K562 (cell line): ENCODE measurements around the gene TAF4. TPM values are rescaled to one million over a fixed set of nuclear protein-coding genes. Genes with fewer than 3 reads are reported as not detected.

Source experiments
- ATAC-seq: fragments of 200-7000 bp; cut with Tn5 transposase; 3 replicates; pipeline ENCODE4 v1.9.1; 2020; ENCODE audit warnings: moderate library complexity
- BruUV-seq: library from RNA; stranded (reverse); fragments of 400-500 nt; replicated peaks from 2 replicates; lab custom pipeline; 2021; lab: Mats Ljungman, UMichigan
- CTCF ChIA-PET: fragments of 300-600 bp; formaldehyde crosslinking; extraction: SDS; loops from one replicate; lab custom pipeline; 2021; ENCODE audit warnings: low intra/inter-chr PET ratio; lab: Yijun Ruan, JAX
- POLR2A ChIA-PET: fragments of 300-600, 350-650 bp; sonication (Branson Sonifier 250); formaldehyde crosslinking; extraction: SDS; loops from one replicate; lab custom pipeline; 2021; ENCODE audit warnings: antibody characterized with exemption, inconsistent platforms; lab: Yijun Ruan, JAX
- DNase-seq, 4 experiments: peaks; one replicate each; pipeline versions ENCODE4 v3.0.0 to v3.0.0-alpha.2; 2011 to 2018; ENCODE audit warnings: low spot score in 3 of 4, mixed read lengths in 3 of 4; ENCODE audit errors: extremely low read depth in 1 of 4
- FAIRE-seq: peaks from 2 replicates; lab custom pipeline; 2011; peaks lifted over from hg19 to GRCh38; lab: Jason Lieb, UNC
- H2AFZ ChIP-seq: 2 replicates; pipeline ENCODE4 v1.6.0; 2011; ENCODE audit warnings: low read depth, low read length, control low read depth, inconsistent platforms
- H3K27ac ChIP-seq: fragments of 200-600 bp; 3 replicates; pipeline ENCODE4 v1.8.0; 2011; ENCODE audit warnings: low read depth, mild to moderate bottlenecking, control low read depth, inconsistent platforms, low read length, moderate library complexity, mixed read lengths; ENCODE audit errors: extremely low read depth
- H3K27me3 ChIP-seq, 2 experiments: fragments of 300-600 bp in 1 of 2; 2 replicates in 1 of 2; 3 replicates in 1 of 2; pipeline versions ENCODE4 v1.6.0 to v1.8.0; 2011; ENCODE audit warnings: inconsistent platforms in 2 of 2, low read length in 2 of 2, mild to moderate bottlenecking in 1 of 2, mixed read lengths in 1 of 2, moderate library complexity in 1 of 2; ENCODE audit not compliant: control insufficient read depth in 2 of 2, insufficient read depth in 2 of 2
- H3K36me3 ChIP-seq: fragments of 300-600 bp; 3 replicates; pipeline ENCODE4 v1.8.0; 2011; ENCODE audit warnings: mild to moderate bottlenecking, low read length, inconsistent platforms; ENCODE audit not compliant: control insufficient read depth, insufficient read depth
- H3K4me1 ChIP-seq, 2 experiments: fragments of 200-600 bp in 1 of 2; replicated peaks in 1 of 2; 2 replicates in 1 of 2; 3 replicates in 1 of 2; pipeline versions ENCODE4 v1.5.1 to v1.8.0; 2011; ENCODE audit warnings: inconsistent platforms in 2 of 2, low read length in 2 of 2, mild to moderate bottlenecking in 1 of 2, mixed read lengths in 1 of 2, moderate library complexity in 1 of 2; ENCODE audit not compliant: control insufficient read depth in 2 of 2, insufficient read depth in 2 of 2
- H3K4me2 ChIP-seq: 2 replicates; pipeline ENCODE4 v1.6.1; 2011; ENCODE audit warnings: low read length, control low read depth, inconsistent platforms, mixed read lengths; ENCODE audit not compliant: insufficient read depth
- H3K4me3 ChIP-seq: fragments of 200-600 bp; sonication (generic), shearing (Covaris generic); 2 replicates; pipeline ENCODE4 v1.5.1; 2016; ENCODE audit warnings: control low read depth, inconsistent platforms
- H3K79me2 ChIP-seq: fragments of 200-600 bp; 3 replicates; pipeline ENCODE4 v1.8.0; 2011; ENCODE audit warnings: low read length, inconsistent platforms; ENCODE audit not compliant: control insufficient read depth, insufficient read depth
- H3K9ac ChIP-seq, 2 experiments: 2 replicates each; pipeline versions ENCODE4 v1.6.0 to v1.6.1; 2011; ENCODE audit warnings: low read depth in 2 of 2, low read length in 2 of 2, control low read depth in 1 of 2, inconsistent platforms in 1 of 2, mild to moderate bottlenecking in 1 of 2, mixed read lengths in 1 of 2; ENCODE audit not compliant: insufficient read depth in 1 of 2
- H3K9me1 ChIP-seq: one replicate; pipeline ENCODE4 v1.6.0; 2011; ENCODE audit warnings: inconsistent platforms, mild to moderate bottlenecking, low read length, moderate library complexity; ENCODE audit not compliant: control insufficient read depth, insufficient read depth
- H3K9me3 ChIP-seq: replicated peaks from 2 replicates; pipeline ENCODE4 v1.5.1; 2011; ENCODE audit warnings: low read depth, low read length, inconsistent platforms; ENCODE audit not compliant: control insufficient read depth, insufficient read depth
- H4K20me1 ChIP-seq: replicated peaks from 2 replicates; pipeline ENCODE4 v1.6.1; 2011; ENCODE audit warnings: low read length, inconsistent platforms, mixed read lengths; ENCODE audit not compliant: control insufficient read depth, insufficient read depth
- DACH1 ChIP-seq: fragments of 450-650 bp; IDR thresholded peaks from 2 replicates; pipeline ENCODE4 v1.6.1; 2018; ENCODE audit not compliant: partially characterized antibody
- DPF2 ChIP-seq: fragments of 450-650 bp; IDR thresholded peaks from 2 replicates; pipeline ENCODE4 v1.6.1; 2016
- E2F1 ChIP-seq: sonication (generic); formaldehyde crosslinking; IDR thresholded peaks from 2 replicates; pipeline ENCODE4 v1.8.1; 2023; ENCODE audit warnings: mild to moderate bottlenecking, missing genetic modification reagents, moderate library complexity
- GATA2 ChIP-seq: sonication (generic); formaldehyde crosslinking; IDR thresholded peaks from 2 replicates; pipeline ENCODE4 v1.4.0; 2020; ENCODE audit warnings: mild to moderate bottlenecking, missing genetic modification reagents
- HMGXB4 ChIP-seq: sonication (generic); formaldehyde crosslinking; IDR thresholded peaks from 2 replicates; pipeline ENCODE4 v1.8.1; 2023; ENCODE audit warnings: mild to moderate bottlenecking, missing genetic modification reagents
- TRIM25 ChIP-seq: fragments of 450-650 bp; IDR thresholded peaks from 2 replicates; pipeline ENCODE4 v1.7.0; 2016; ENCODE audit warnings: borderline replicate concordance
- WGBS: fragments of 100-300 bp; shearing (Covaris generic); methylation state at CpG from one replicate; pipeline ENCODE4 v1.1.6; 2016; ENCODE audit warnings: low coverage, mixed read lengths; ENCODE audit not compliant: insufficient coverage; ENCODE audit errors: missing lambda C conversion rate; 5-methylcytosine and 5-hydroxymethylcytosine counted together
- in situ Hi-C: fragments of 300-500 bp; cut with MboI; formaldehyde crosslinking; loops from 4 replicates; pipeline ENCODE4 v1.15.0; 2018; ENCODE audit warnings: inconsistent platforms, mixed read lengths
- intact Hi-C: fragments of 100-400 bp; cut with micrococcal nuclease; formaldehyde crosslinking; loops from 2 replicates; pipeline ENCODE4 v1.14.2; 2022
- polyA plus RNA-seq, 8 experiments: library from polyadenylated mRNA; depleted of rRNA in 4 of 8; stranded (reverse) in 5 of 8; unstranded in 3 of 8; fragments of >200 nt; fragmentation: Nextera tagmentation in 2 of 8; fragmentation: Illumina TruSeq in 1 of 8; extraction: Ambion mirVana in 2 of 8; extraction: Trizol in 1 of 8; gene quantifications; 2 replicates each; pipeline versions ENCODE4 v1.2.1 to v1.2.3, GENCODE V29; 2011 to 2014; ENCODE audit warnings: inconsistent platforms in 1 of 8, missing spikeins in 1 of 8
- total RNA-seq, 7 experiments: library from RNA; depleted of rRNA in 6 of 7; stranded (reverse); fragments of >200 nt in 6 of 7; fragmentation: Illumina TruSeq in 2 of 7; extraction: Trizol in 2 of 7; gene quantifications; 2 replicates each; pipeline versions ENCODE4 v1.2.1 to v1.2.3, GENCODE V29; 2011 to 2021; ENCODE audit warnings: low replicate concordance in 1 of 7
- TF ChIP-seq, protein P1 (sequence below): fragments of 250-450 bp; sonication (Bioruptor Pico); IDR thresholded peaks from 2 replicates; pipeline ENCODE4 v1.8.0; 2021; ENCODE audit warnings: moderate library complexity, mild to moderate bottlenecking, inconsistent platforms
- TF ChIP-seq, protein P2 (sequence below): fragments of 450-650 bp; IDR thresholded peaks from 2 replicates; pipeline ENCODE4 v1.6.1; 2017; ENCODE audit warnings: antibody characterized with exemption, mild to moderate bottlenecking

Gene TAF4
- total and polyA plus RNA-seq, 9 of the 15 experiments (the other 6 are each of a cell fraction or from before 2014, with no cell fraction given), result 0.44 to 28.3 (median 5.6) TPM

- TF ChIP-seq, protein P1, sequence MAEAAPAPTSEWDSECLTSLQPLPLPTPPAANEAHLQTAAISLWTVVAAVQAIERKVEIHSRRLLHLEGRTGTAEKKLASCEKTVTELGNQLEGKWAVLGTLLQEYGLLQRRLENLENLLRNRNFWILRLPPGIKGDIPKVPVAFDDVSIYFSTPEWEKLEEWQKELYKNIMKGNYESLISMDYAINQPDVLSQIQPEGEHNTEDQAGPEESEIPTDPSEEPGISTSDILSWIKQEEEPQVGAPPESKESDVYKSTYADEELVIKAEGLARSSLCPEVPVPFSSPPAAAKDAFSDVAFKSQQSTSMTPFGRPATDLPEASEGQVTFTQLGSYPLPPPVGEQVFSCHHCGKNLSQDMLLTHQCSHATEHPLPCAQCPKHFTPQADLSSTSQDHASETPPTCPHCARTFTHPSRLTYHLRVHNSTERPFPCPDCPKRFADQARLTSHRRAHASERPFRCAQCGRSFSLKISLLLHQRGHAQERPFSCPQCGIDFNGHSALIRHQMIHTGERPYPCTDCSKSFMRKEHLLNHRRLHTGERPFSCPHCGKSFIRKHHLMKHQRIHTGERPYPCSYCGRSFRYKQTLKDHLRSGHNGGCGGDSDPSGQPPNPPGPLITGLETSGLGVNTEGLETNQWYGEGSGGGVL, result no peak
- TF ChIP-seq TRIM25, result no peak
Measured at GRCh38 chr20:62104791-62105345, 39.2 kb upstream of the TAF4 start (continued).

DNA sequence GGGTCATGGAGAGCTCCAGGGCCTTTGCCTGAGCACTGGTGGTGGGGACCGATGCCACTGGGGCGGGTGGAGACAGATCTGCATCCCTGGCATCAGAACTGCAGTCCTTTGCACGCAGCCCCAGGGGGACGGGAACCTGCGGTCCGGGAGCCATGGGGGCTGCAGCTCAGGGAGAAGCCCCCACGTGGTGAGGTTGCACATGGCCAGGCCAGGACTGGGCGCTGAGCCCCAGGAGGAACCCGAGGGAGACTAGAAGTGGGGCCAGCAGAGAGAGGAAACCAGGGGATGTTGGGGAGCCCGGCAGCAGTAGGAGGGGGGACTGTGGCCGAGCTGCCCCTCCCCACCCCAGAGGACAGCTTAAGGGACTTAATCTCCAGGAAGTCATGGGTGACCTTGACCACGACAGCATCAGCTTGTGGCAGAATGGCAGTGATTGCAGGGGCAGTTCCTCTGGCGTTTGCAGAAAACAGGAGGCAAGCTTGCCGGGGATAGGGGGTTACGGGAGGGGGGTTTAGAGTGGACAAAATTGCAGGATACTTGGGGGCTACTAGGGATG lies 38.6 kb upstream of the TAF4 start:
- Histone ChIP-seq H2AFZ (no peak overlapping the region), H3K4me3 (no peak overlapping the region), H3K27me3 (peaks cover 29 to 58% of the 10 kb centered on the region in 2 experiments), H3K9me3 (peaks cover 4% of the 10 kb centered on the region), H3K9ac (no peak overlapping the region), H3K27ac (no peak overlapping the region), H3K79me2 (no peaks in the 10 kb centered on the region), H4K20me1 (no peaks in the 10 kb centered on the region), H3K9me1 (no peaks in the 10 kb centered on the region), H3K4me2 (no peak overlapping the region), H3K36me3 (no peaks in the 10 kb centered on the region), H3K4me1 (peaks cover 0 to 18% of the 10 kb centered on the region in 2 experiments; a peak in 3 of 5 replicates)
- DNase-seq (no peak), ATAC-seq (no peak), FAIRE-seq (no peak)
- 6% methylated on average over 12 of the region's 15 CpGs for WGBS
- BruUV-seq, result no TSS peak
- ChIA-PET CTCF (no interaction called here), POLR2A (interaction anchor here (0.7 kb wide), 1 partner anchor 16 kb away, joined by 4 read pairs; no protein-coding TSS in a partner anchor)
- intact Hi-C loops, result no loop called here
- in situ Hi-C loops, result no loop called here
- TF ChIP-seq GATA2 (CRISPR knock-in tag), result no peak
- no peak for TF ChIP-seq E2F1 (CRISPR knock-in tag)
- TF ChIP-seq, protein P2, sequence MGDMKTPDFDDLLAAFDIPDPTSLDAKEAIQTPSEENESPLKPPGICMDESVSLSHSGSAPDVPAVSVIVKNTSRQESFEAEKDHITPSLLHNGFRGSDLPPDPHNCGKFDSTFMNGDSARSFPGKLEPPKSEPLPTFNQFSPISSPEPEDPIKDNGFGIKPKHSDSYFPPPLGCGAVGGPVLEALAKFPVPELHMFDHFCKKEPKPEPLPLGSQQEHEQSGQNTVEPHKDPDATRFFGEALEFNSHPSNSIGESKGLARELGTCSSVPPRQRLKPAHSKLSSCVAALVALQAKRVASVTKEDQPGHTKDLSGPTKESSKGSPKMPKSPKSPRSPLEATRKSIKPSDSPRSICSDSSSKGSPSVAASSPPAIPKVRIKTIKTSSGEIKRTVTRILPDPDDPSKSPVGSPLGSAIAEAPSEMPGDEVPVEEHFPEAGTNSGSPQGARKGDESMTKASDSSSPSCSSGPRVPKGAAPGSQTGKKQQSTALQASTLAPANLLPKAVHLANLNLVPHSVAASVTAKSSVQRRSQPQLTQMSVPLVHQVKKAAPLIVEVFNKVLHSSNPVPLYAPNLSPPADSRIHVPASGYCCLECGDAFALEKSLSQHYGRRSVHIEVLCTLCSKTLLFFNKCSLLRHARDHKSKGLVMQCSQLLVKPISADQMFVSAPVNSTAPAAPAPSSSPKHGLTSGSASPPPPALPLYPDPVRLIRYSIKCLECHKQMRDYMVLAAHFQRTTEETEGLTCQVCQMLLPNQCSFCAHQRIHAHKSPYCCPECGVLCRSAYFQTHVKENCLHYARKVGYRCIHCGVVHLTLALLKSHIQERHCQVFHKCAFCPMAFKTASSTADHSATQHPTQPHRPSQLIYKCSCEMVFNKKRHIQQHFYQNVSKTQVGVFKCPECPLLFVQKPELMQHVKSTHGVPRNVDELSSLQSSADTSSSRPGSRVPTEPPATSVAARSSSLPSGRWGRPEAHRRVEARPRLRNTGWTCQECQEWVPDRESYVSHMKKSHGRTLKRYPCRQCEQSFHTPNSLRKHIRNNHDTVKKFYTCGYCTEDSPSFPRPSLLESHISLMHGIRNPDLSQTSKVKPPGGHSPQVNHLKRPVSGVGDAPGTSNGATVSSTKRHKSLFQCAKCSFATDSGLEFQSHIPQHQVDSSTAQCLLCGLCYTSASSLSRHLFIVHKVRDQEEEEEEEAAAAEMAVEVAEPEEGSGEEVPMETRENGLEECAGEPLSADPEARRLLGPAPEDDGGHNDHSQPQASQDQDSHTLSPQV, result no peak
- no peak for TF ChIP-seq HMGXB4 (CRISPR knock-in tag)
- TF ChIP-seq DACH1, result no peak
- no peak for TF ChIP-seq DPF2
